ENCODE results near the gene LY6G5C.

- TF ChIP-seq CTCF (IDR thresholded peaks at IDR 0.05 in 8 of 11, conservative IDR thresholded peaks at IDR 0.05 in 3 of 11) (no peak), POLR2AphosphoS5 (IDR thresholded peaks at IDR 0.05) (no peak)
Measured at GRCh38 chr6:31707701-31708100, 26.8 kb upstream of the LY6G5C start.

Measured in spleen (tissue), 7 donors.